ENCODE results near the gene ACSS1. TPM values are rescaled to one million over a fixed set of nuclear protein-coding genes. Genes with fewer than 3 reads are reported as not detected.

The ACSS1 gene
- total RNA-seq, 1 donor from 2014 or later = 21.1 TPM

DNA sequence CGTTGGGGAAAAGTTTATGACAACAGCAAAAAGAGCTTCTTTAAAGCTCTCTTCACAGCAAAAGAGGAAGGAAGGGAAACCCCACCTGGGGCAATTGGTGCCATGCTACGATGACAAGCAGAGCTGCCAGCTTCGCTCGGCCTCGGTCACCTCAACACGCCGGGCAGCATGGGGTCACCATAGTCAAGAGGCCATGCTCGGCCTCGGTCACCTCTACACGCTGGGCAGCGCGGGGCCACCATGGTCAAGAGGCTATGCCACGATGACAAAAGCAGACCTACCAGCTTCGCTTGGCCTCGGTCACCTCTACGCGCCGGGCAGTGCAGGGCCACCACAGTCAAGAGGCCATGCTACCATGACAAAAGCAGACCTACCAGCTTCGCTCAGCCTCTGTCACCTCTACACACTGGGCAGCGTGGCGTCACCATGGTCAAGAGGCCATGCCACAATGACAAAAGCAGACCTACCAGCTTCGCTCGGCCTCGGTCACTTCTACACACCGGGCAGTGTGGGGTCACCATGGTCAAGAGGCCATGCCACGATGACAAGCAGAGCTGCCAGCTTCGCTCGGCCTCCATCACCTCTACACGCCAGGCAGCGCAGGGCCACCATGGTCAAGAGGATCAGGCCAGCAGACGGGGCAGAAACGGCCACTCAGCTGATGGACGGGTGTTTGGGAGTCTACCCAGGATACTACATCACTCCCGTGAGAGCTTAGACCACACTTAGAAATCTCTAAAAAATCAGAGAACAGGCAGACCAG is 77.5 kb downstream of the ACSS1 start:
- no peak for DNase-seq (ENCODE audit: extremely low read depth, low read depth, low spot score)

GRCh38 chr20:24979036-24979960 is 78.6 kb downstream of the ACSS1 start:
- DNase-seq (ENCODE audit: extremely low read depth, low read depth, low spot score) = no peak

- DNase-seq (ENCODE audit: extremely low read depth, low read depth, low spot score) = no peak
Observed at GRCh38 chr20:24978513-24978912, 79.4 kb downstream of the ACSS1 start.

DNA sequence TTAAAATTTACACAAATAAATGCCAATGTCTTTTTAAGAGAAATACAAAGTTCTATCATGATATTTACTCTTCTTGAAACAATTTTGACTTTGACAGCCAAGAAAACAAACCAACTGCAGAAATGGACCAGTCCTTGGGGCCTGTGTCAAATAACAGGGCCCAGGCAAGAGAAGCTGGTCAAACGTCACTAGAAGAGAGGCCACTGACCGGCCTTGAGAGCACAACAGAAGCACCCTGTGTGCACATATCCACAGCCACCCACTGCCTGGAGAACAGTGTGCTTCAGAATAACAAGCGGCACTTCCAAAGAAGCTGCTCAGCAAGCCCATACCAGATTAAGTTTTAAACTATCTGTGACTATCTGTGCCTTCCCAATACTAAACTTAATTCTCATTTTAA is 80.1 kb downstream of the ACSS1 start:
- no peak for DNase-seq (ENCODE audit: extremely low read depth, low read depth, low spot score)

DNA sequence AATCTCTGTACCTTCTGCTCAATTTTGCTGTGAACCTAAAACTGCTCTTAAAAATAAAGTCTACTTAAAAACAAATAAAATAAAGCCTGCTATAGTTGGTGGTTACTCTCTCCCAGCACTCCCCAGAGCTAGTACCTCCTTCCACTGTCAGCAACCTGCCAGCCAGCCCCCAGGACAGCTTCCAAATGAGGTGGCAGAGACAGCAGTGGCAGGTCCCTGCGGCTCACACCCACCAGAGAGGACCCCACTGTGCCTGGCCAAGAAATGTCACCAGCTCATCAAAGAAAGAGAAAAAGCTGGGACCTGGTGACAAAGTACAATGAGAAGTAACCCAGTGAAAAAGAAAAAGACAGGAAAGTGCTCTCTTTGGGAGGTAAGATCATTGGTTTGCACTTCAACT is 80.6 kb downstream of the ACSS1 start:
- no peak for DNase-seq (ENCODE audit: extremely low read depth, low read depth, low spot score)

GRCh38 chr20:24972341-24972740 is 85.6 kb downstream of the ACSS1 start:
- no peak for DNase-seq (ENCODE audit: extremely low read depth, low read depth, low spot score)

DNA sequence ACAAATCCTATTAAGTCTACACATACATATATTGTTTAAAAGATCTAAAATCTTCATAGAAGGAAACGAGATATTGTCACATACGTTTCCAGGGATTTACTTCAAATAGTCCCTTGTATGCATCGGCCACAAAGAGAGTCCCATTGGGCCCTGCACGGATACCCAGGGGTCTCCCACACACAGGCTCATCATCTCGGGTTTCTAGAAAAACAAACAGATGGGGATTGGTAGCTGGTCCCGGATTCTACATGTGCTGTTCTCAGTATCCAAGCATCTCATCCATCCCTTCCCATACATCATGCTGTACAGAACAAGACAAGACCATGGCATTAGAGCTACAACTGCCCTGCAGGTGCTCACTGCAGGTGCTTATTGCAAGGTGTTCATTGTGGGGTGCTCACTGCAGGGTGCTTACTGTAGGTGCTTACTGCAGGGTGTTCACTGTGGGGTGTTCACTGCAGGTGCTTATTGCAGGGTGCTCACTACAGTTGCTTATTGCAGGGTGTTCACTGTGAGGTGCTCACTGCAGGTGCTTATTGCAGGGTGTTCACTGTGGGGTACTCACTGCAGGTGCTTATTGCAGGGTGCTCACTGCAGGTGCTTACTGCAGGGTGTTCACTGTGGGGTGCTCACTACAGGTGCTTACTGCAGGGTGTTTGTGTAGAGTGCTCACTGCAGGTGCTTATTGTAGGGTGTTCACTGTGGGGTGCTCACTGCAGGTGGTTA is 86.4 kb downstream of the ACSS1 start:
- no peak for DNase-seq (ENCODE audit: extremely low read depth, low read depth, low spot score)

DNA sequence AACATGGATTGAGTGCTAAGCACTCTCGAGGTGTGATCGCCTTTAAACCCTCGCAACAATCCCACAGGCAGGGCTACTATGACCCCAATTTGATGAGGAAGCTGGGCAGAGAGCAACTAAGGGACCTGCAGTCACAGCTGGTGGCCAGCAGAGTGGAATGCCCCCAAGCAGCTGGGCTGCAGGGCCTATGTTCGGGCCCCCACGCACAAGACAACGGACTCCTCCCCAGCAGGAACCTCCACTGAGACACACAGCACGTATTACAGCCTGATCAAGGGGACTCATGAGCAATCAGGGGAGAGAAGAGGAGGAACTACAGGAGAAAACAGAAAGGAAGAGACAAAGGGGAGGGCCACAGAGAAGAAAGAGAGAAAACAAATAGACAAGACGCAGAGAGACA is 87.2 kb downstream of the ACSS1 start:
- DNase-seq (ENCODE audit: extremely low read depth, low read depth, low spot score) = no peak

GRCh38 chr20:24970030-24970553 is 87.8 kb downstream of the ACSS1 start:
- no peak for DNase-seq (ENCODE audit: extremely low read depth, low read depth, low spot score)

DNA sequence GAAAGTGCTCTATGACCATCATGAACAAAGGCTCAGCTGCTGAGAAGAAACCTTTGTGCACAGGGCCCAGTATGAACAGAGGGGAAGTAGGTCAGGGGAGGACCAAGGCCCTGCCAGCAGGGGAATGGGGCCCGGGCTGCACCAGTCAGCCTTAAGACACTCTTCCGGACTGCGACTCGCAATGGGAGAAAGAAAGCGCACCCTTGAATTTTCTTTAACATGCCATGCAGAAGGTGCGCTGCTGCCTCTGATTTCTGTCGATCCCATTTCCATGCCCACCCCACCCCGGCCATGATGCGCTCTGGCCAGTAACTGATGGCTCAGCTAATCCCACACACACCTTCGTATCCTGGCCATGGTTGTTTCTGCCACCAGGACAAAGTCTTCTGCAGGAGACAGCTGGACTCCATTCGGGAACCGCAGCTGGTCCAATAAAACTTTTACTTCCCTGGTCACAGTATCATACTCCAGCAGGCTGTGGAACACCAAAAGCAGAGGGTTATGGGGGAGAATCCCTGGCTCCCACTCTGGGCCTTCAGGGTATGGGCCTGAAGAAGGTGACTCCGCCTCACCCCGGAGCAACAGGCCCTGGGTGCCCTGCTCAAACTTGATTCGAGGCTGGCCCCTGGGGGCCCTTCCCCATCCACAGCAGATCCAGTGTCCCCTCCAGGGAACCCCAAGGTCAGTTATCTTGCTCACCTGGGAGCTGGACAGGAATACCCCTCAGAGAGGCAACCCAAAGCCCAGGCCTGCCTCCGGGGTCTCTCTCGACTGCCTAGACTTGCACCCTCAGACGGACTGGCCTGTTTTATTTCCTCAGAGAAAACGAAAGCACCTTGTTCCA is 88.5 kb downstream of the ACSS1 start:
- DNase-seq (ENCODE audit: extremely low read depth, low read depth, low spot score) = no peak

DNA sequence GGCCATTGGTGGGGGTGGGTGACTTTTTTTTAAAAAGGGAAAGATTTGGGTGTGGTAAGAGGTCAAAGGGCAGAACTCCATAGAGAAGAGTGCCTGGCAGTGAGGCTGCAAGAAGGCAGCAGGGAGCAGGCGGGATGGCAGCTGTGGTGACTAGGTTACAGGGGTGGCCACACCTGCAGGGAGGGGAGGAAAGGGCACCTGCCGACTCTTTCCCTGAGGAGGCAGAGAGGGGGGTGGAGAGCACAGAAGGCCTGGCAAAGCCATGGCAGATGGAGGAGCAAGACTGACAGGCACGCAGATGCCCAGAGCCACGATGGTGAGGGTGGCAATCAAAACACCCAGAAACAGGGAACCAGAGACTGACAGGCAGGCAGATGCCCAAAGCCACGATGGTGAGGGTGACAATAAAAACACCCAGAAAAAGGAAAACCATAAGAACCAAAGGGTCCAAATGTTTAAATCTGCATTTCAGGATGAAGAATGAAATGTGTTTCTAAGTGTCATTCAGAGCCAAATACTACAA is 89.6 kb downstream of the ACSS1 start:
- no peak for DNase-seq (ENCODE audit: extremely low read depth, low read depth, low spot score)

DNA sequence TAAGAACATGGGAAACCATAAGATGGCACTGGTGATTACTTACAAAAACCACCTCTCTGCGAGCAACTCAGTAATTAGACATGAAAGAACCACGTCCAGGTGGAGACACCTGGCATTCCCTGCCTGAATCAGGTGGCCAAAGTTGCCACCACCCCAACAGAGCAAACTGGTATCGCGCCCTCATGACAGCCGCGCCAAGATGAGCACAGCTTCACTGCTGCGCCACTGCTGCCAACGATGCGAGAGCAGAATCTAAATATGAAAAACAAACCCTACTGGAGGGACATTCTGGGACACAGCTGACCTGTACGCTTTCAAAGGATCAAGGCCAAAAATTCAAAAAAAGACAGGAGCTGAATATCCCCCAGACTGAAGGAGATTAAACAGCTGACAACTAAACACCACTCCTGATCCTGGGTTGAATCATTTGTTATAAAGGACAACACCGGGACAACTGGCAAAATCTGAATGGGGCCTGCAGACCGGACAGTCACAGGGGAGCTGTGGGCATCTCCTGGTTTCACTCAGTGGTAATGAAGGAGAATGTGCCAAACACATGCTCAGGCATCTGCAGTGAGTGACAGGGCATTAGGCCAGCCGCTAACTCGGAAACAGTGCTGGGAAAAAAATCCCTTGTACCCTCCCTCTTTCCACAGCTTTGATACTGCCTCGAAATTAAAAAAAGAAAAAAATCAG is 91.5 kb downstream of the ACSS1 start:
- no peak for DNase-seq (ENCODE audit: extremely low read depth, low read depth, low spot score)

- DNase-seq (ENCODE audit: extremely low read depth, low read depth, low spot score) = no peak
Observed at GRCh38 chr20:24965065-24965919, 92.6 kb downstream of the ACSS1 start.

GRCh38 chr20:24964506-24964840 is 93.5 kb downstream of the ACSS1 start:
- no peak for DNase-seq (ENCODE audit: extremely low read depth, low read depth, low spot score)

DNA sequence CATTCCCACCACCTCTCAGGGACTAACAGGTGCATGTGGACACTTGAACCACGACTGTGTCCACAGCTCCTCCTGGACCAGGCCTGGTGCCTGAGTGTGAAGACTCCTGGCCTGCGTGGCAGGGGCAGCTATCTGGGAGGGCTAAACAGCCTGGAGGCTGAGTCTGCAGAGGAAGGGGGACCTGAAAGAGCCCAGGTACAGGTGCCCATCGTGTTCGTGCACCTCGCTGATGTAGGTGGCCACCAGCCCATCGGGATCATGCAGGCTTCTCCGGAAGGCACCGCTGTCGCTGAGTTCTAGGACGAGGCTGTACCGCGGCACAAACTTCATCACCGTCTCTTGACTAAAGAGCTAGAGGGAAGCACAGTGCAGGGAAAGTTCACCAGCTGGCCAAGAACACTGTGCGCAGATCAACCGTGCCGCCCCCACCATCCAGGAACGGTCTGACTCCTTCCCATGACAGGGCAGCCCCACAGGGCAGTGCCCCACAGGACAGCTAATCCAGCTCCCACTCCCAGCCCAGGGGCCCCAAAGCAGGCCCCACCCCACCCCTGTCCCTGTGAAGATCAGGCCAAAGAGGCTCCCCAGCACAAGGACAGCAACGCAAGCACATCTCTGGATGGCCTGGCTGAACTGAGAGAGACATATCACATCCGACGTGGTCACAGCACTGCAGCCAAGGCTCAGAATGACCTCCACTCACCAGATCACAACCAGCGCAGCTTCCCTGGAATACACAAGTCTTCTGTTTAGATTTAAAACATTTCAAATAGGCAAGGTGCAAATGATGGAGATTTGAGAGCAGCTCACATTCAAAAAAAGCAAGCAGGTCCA is 94.0 kb downstream of the ACSS1 start:
- DNase-seq (ENCODE audit: extremely low read depth, low read depth, low spot score) = no peak

DNA sequence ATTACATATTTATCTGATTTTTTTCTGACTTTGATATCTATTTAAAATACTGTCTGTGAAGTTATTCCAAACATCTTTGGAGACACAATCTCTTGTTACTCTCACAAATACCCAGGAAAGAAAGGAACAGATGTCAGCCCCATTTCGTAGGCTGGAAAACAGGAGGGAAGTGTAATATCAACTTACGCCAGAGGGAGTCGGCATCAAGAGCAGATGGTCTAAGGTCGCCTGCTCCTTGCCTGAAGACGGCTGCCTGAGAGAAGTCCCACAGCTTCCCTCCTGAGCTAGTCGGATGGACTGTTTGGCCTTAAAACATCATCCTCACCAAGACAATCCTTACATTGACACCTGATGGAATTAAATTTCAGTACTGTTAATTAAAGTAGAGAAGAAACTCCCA is 95.4 kb downstream of the ACSS1 start:
- DNase-seq (ENCODE audit: extremely low read depth, low read depth, low spot score) = no peak

- no peak for DNase-seq (ENCODE audit: extremely low read depth, low read depth, low spot score)
Observed at GRCh38 chr20:24962182-24962492, 95.8 kb downstream of the ACSS1 start.
